ENCODE measurements around the gene EBPL.

Gene EBPL

DNA sequence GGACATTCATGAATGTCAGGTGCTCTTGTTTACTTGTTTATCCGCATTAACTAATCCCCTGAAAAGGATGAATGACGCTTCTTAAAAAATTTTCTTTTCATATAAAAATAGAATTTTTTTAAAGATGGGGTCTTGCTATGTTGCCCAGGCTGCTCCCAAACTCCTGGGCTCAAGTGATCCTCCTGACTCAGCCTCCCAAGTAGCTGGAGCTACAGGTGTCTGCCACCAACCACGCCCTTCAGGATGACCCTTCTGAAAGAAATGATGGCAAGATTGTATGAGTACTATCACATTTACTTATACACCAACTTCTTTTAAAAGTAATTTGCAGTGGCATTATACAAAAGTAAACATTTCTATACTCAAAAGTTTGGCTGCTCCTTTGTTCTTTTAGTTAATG lies 6.2 kb upstream of the EBPL start:
- H3K4me3 ChIP-seq (ENCODE audit: low read depth, low read length), result no peak overlapping the region
- H3K4me1 ChIP-seq (ENCODE audit: control insufficient read depth, insufficient read depth, low read length), result no peaks in the 10 kb centered on the region
- H3K36me3 ChIP-seq (ENCODE audit: control insufficient read depth in 2 of 2, insufficient read depth in 1 of 2, low read length in 2 of 2), result peaks cover 4 to 15% of the 10 kb centered on the region in 2 experiments; a peak in 2 of 3 replicates
- H3K9me3 ChIP-seq (ENCODE audit: control insufficient read depth, insufficient read depth, low read depth, low read length), result no peaks in the 10 kb centered on the region
- ChIA-PET POLR2A (no interaction called here), CTCF (no interaction called here)
- TF ChIP-seq SCRT2 (tag by site-specific recombination; IDR thresholded peaks at IDR 0.05) (0 out of 2 replicates have a peak, but pooled peaks have one; percentile 31), ZNF169 (tag by site-specific recombination; IDR thresholded peaks at IDR 0.05) (no peak), GLIS1 (tag by site-specific recombination; IDR thresholded peaks at IDR 0.05) (no peak), ZNF121 (tag by site-specific recombination; IDR thresholded peaks at IDR 0.05) (peak; percentile 70)
- TF ChIP-seq, protein P1, sequence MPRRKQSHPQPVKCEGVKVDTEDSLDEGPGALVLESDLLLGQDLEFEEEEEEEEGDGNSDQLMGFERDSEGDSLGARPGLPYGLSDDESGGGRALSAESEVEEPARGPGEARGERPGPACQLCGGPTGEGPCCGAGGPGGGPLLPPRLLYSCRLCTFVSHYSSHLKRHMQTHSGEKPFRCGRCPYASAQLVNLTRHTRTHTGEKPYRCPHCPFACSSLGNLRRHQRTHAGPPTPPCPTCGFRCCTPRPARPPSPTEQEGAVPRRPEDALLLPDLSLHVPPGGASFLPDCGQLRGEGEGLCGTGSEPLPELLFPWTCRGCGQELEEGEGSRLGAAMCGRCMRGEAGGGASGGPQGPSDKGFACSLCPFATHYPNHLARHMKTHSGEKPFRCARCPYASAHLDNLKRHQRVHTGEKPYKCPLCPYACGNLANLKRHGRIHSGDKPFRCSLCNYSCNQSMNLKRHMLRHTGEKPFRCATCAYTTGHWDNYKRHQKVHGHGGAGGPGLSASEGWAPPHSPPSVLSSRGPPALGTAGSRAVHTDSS (tag by site-specific recombination; IDR thresholded peaks at IDR 0.05), result no peak
- no peak overlapping the region for H3K27ac ChIP-seq (ENCODE audit: extremely low read depth, low read depth, low read length)

DNA sequence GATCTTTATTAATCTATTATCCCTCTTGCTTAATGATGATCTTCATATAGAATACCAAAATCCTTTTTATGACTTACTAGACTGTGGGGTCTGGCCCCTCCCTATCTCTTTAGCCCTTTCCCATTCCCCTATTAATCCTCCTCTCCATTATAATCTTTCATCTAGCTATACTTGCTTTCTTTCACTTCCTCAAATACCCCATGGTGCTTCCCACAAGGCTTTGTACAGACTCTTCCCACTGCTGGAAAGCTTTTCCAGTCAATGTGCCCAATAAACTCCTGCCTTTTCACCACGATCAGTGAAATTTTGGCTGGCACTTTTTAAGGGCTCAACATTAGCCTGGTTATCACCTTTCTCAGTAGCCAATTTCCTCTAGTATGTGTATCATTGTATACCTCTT lies 3.2 kb upstream of the EBPL start:
- ChIA-PET POLR2A (interaction anchor here (0.6 kb wide), 1 partner anchor 94 kb away, joined by 3 read pairs; no protein-coding TSS in a partner anchor), CTCF (no interaction called here)
- H3K4me3 ChIP-seq (ENCODE audit: low read depth, low read length), result no peak overlapping the region
- H3K4me1 ChIP-seq (ENCODE audit: control insufficient read depth, insufficient read depth, low read length), result no peaks in the 10 kb centered on the region
- no peak overlapping the region for H3K27ac ChIP-seq (ENCODE audit: extremely low read depth, low read depth, low read length)
- peaks cover 0 to 5% of the 10 kb centered on the region in 2 experiments; a peak in 2 of 3 replicates for H3K36me3 ChIP-seq (ENCODE audit: control insufficient read depth in 2 of 2, insufficient read depth in 1 of 2, low read length in 2 of 2)
- TF ChIP-seq ZNF837 (tag by site-specific recombination; IDR thresholded peaks at IDR 0.05) (no peak), ZNF785 (tag by site-specific recombination; IDR thresholded peaks at IDR 0.05) (no peak), ZNF548 (tag by site-specific recombination; IDR thresholded peaks at IDR 0.05) (no peak), ZNF571 (tag by site-specific recombination; IDR thresholded peaks at IDR 0.05) (no peak), ZNF175 (tag by site-specific recombination; IDR thresholded peaks at IDR 0.05) (no peak), ZNF707 (tag by site-specific recombination; IDR thresholded peaks at IDR 0.05) (no peak), ZFP37 (tag by site-specific recombination; IDR thresholded peaks at IDR 0.05) (no peak), GLI4 (tag by site-specific recombination; IDR thresholded peaks at IDR 0.05) (no peak), ZFP69B (tag by site-specific recombination; IDR thresholded peaks at IDR 0.05) (no peak), ZNF654 (tag by site-specific recombination; IDR thresholded peaks at IDR 0.05; ENCODE audit: low read depth) (no peak), ZIC2 (tag by site-specific recombination; IDR thresholded peaks at IDR 0.05) (no peak), FEZF1 (tag by site-specific recombination; IDR thresholded peaks at IDR 0.05) (no peak)
- TF ChIP-seq, protein P2, sequence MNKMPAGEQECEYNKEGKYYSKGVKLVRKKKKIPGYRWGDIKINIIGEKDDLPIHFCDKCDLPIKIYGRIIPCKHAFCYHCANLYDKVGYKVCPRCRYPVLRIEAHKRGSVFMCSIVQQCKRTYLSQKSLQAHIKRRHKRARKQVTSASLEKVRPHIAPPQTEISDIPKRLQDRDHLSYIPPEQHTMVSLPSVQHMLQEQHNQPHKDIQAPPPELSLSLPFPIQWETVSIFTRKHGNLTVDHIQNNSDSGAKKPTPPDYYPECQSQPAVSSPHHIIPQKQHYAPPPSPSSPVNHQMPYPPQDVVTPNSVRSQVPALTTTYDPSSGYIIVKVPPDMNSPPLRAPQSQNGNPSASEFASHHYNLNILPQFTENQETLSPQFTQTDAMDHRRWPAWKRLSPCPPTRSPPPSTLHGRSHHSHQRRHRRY (tag by site-specific recombination; IDR thresholded peaks at IDR 0.05), result no peak
- TF ChIP-seq, protein P3, sequence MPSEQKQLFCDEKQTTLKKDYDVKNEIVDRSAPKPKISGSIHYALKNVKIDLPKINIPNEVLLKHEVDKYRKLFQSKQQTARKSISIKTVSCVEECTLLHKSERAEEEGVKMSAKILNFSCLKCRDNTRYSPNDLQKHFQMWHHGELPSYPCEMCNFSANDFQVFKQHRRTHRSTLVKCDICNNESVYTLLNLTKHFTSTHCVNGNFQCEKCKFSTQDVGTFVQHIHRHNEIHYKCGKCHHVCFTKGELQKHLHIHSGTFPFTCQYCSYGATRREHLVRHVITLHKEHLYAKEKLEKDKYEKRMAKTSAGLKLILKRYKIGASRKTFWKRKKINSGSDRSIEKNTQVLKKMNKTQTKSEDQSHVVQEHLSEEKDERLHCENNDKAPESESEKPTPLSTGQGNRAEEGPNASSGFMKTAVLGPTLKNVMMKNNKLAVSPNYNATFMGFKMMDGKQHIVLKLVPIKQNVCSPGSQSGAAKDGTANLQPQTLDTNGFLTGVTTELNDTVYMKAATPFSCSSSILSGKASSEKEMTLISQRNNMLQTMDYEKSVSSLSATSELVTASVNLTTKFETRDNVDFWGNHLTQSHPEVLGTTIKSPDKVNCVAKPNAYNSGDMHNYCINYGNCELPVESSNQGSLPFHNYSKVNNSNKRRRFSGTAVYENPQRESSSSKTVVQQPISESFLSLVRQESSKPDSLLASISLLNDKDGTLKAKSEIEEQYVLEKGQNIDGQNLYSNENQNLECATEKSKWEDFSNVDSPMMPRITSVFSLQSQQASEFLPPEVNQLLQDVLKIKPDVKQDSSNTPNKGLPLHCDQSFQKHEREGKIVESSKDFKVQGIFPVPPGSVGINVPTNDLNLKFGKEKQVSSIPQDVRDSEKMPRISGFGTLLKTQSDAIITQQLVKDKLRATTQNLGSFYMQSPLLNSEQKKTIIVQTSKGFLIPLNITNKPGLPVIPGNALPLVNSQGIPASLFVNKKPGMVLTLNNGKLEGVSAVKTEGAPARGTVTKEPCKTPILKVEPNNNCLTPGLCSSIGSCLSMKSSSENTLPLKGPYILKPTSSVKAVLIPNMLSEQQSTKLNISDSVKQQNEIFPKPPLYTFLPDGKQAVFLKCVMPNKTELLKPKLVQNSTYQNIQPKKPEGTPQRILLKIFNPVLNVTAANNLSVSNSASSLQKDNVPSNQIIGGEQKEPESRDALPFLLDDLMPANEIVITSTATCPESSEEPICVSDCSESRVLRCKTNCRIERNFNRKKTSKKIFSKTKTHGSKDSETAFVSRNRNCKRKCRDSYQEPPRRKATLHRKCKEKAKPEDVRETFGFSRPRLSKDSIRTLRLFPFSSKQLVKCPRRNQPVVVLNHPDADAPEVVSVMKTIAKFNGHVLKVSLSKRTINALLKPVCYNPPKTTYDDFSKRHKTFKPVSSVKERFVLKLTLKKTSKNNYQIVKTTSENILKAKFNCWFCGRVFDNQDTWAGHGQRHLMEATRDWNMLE (tag by site-specific recombination; conservative IDR thresholded peaks at IDR 0.05; ENCODE audit: low read depth), result no peak
- TF ChIP-seq, protein P4, sequence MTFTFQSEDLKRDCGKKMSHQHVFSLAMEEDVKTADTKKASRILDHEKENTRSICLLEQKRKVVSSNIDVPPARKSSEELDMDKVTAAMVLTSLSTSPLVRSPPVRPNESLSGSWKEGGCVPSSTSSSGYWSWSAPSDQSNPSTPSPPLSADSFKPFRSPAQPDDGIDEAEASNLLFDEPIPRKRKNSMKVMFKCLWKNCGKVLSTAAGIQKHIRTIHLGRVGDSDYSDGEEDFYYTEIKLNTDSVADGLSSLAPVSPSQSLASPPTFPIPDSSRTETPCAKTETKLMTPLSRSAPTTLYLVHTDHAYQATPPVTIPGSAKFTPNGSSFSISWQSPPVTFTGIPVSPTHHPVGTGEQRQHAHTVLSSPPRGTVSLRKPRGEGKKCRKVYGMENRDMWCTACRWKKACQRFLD (tag by site-specific recombination; IDR thresholded peaks at IDR 0.05), result no peak
- TF ChIP-seq, protein P5, sequence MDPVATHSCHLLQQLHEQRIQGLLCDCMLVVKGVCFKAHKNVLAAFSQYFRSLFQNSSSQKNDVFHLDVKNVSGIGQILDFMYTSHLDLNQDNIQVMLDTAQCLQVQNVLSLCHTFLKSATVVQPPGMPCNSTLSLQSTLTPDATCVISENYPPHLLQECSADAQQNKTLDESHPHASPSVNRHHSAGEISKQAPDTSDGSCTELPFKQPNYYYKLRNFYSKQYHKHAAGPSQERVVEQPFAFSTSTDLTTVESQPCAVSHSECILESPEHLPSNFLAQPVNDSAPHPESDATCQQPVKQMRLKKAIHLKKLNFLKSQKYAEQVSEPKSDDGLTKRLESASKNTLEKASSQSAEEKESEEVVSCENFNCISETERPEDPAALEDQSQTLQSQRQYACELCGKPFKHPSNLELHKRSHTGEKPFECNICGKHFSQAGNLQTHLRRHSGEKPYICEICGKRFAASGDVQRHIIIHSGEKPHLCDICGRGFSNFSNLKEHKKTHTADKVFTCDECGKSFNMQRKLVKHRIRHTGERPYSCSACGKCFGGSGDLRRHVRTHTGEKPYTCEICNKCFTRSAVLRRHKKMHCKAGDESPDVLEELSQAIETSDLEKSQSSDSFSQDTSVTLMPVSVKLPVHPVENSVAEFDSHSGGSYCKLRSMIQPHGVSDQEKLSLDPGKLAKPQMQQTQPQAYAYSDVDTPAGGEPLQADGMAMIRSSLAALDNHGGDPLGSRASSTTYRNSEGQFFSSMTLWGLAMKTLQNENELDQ (tag by site-specific recombination; IDR thresholded peaks at IDR 0.05; ENCODE audit: low read depth), result no peak
- no peaks in the 10 kb centered on the region for H3K9me3 ChIP-seq (ENCODE audit: control insufficient read depth, insufficient read depth, low read depth, low read length)
